Brain microvascular endothelial cell (primary cell): ENCODE measurements around the gene TMEM266.

Experiments used
- DNase-seq: peaks from one replicate; pipeline ENCODE4 v3.0.0-alpha.2; 2020
- H3K27ac ChIP-seq: fragments of 250-450 bp; sonication (Bioruptor Pico); 2 replicates; pipeline ENCODE4 v1.5.1; 2020; ENCODE audit warnings: mild to moderate bottlenecking, moderate library complexity
- H3K27me3 ChIP-seq: fragments of 250-450 bp; sonication (Bioruptor Pico); replicated peaks from 2 replicates; pipeline ENCODE4 v1.5.1; 2020; ENCODE audit warnings: mild to moderate bottlenecking
- H3K36me3 ChIP-seq: fragments of 250-450 bp; sonication (Bioruptor Pico); replicated peaks from 2 replicates; pipeline ENCODE4 v1.5.1; 2020; ENCODE audit warnings: mild to moderate bottlenecking
- H3K4me3 ChIP-seq: 2 replicates; pipeline ENCODE4 v1.5.1; 2011; ENCODE audit warnings: low read depth, mild to moderate bottlenecking, control low read depth, low read length, moderate library complexity
- in situ Hi-C: cut with HindIII; loops from 2 replicates; pipeline ENCODE4 v1.10.0; 2017; ENCODE audit warnings: low sequenced_read_pairs, low pct_ligation_motif_present
- TF ChIP-seq, protein P1 (sequence below): IDR thresholded peaks from 2 replicates; pipeline ENCODE4 v1.5.1; 2011; ENCODE audit warnings: low read depth, mild to moderate bottlenecking, moderate library complexity, low read length, control low read depth, inconsistent platforms; ENCODE audit errors: missing control alignments

The TMEM266 gene

DNA sequence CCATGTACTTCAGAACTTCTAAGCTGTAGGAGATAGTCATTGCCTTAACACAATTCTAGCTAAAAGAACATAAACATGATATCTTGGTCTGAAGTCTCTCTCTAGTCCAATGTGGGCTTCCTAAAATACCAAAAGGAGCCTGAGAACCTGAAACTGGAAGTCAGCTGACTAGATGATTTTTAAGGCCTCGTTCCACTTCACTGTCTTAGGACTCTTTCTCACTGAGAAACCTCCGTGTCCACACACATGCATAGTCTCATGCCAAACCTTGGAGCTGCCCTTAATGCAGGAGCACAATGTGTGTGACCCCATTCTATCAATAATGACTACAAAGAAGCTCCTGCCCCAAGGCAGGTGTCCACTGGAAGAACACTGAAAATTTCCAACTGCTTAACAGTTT, 163.7 kb downstream of the TMEM266 start:
- Histone ChIP-seq H3K4me3 (no peak overlapping the region), H3K27me3 (no peaks in the 10 kb centered on the region), H3K27ac (no peak overlapping the region), H3K36me3 (peaks cover 17% of the 10 kb centered on the region)
- in situ Hi-C loops, result no loop called here
- no peak for DNase-seq
- TF ChIP-seq, protein P1, sequence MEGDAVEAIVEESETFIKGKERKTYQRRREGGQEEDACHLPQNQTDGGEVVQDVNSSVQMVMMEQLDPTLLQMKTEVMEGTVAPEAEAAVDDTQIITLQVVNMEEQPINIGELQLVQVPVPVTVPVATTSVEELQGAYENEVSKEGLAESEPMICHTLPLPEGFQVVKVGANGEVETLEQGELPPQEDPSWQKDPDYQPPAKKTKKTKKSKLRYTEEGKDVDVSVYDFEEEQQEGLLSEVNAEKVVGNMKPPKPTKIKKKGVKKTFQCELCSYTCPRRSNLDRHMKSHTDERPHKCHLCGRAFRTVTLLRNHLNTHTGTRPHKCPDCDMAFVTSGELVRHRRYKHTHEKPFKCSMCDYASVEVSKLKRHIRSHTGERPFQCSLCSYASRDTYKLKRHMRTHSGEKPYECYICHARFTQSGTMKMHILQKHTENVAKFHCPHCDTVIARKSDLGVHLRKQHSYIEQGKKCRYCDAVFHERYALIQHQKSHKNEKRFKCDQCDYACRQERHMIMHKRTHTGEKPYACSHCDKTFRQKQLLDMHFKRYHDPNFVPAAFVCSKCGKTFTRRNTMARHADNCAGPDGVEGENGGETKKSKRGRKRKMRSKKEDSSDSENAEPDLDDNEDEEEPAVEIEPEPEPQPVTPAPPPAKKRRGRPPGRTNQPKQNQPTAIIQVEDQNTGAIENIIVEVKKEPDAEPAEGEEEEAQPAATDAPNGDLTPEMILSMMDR, result no peak

DNA sequence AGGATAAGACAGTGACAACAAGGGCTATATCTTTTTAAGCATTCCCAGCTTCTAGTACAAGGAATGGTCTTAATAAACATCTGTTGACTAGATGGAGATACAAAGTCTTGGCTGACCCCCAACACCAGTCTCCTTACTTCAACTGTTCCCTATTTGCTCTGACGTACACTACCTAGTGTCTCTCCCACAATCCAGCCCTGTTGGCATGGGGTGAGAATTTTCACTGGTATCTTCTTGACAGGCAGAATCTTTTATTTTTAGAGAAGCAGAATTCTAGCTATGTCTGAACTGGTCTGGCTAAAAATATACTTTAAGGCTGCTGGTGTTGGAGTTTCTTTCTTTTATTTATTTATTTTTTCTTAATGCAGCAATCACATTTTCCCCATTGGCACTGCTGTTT, 169.5 kb downstream of the TMEM266 start:
- Histone ChIP-seq H3K27me3 (no peaks in the 10 kb centered on the region), H3K27ac (no peak overlapping the region), H3K4me3 (no peak overlapping the region), H3K36me3 (peaks cover 15% of the 10 kb centered on the region)
- in situ Hi-C loops, result no loop called here
- DNase-seq, result no peak
- TF ChIP-seq, protein P1, result no peak

DNA sequence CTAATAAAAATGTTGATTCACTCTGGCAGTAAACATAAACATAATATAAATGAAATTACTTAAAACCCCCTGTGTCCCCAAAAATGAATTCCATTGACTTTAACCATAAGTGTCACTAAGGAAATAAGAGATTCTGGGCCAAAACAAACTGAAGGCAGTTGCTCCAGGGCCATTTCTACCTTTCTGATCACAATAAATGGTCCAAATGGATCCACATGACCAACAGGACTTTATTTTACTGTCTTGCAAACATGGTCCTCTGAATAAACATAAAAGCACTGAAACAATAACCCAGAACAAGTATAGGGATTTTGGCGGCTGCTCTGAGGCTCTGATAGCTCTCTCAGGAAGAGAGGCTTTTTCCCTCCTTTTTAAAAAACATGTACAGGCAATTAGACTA, 174.1 kb downstream of the TMEM266 start:
- Histone ChIP-seq H3K27me3 (no peaks in the 10 kb centered on the region), H3K36me3 (peaks cover 5% of the 10 kb centered on the region), H3K27ac (no peak overlapping the region), H3K4me3 (no peak overlapping the region)
- TF ChIP-seq, protein P1, result no peak
- DNase-seq, result no peak
- in situ Hi-C loops, result no loop called here

DNA sequence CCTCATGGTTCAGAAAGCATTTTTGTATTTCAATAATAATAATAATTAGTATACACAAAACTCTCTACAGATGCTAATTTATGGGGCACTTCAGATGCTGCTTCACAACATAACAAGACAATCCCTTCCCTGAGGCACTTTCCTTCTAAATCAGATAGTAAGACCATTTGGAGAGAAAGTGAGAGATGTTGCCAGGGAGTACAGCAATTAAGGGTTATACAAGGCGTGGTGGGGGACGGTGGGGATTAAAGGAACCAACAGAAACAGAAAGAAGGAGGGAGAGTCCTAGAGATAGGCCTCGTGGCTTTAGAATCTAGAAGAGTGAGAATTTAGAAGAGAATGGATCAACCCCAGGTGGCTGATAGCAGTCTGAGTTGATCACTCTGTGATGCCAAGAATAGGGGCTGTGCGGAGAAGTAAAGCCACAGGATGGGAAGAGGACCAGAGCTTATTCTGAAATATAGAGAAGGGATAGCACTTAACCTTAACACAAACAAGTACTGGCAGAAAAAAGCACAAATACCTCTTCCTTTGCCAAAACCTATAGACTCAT, 174.6 kb downstream of the TMEM266 start:
- Histone ChIP-seq H3K4me3 (no peak overlapping the region), H3K36me3 (peaks cover 5% of the 10 kb centered on the region), H3K27ac (no peak overlapping the region), H3K27me3 (no peaks in the 10 kb centered on the region)
- no peak for DNase-seq
- in situ Hi-C loops, result no loop called here
- TF ChIP-seq, protein P1, result no peak

DNA sequence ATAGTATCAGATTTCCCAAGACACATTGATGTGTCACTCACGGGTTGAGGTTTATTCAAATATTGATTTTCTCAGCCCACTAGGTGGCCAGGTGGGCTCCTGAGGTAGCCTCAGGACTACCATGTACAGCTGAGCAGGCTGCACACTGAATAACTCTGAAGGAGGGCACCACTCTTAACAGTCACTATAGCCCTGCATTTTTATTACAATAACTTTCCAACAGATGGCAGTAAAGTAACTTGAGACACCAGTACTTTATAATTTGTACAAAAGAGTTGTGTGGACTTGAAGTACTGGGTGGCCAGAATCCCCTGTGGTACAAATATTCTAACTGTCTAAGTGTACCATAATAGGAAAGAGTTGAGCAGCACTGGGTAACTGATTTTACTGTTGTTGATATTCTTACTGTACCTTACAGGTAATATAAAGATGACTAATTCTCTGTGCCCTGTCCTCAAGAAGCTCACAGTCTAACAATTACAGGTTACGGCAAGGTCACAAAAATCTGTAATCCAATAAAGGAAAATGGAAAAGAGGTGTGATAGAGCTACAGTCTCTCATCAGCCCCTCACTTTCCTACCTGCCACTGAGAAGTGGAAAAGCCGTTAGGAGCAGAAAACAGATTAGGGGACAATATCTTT, 175.5 kb downstream of the TMEM266 start:
- TF ChIP-seq, protein P1, result peak; percentile 44
- H3K27ac ChIP-seq, result no peak overlapping the region
- DNase-seq, result no peak
- H3K4me3 ChIP-seq, result no peak overlapping the region
- H3K27me3 ChIP-seq, result no peaks in the 10 kb centered on the region
- H3K36me3 ChIP-seq, result peaks cover 5% of the 10 kb centered on the region
- in situ Hi-C loops, result no loop called here

DNA sequence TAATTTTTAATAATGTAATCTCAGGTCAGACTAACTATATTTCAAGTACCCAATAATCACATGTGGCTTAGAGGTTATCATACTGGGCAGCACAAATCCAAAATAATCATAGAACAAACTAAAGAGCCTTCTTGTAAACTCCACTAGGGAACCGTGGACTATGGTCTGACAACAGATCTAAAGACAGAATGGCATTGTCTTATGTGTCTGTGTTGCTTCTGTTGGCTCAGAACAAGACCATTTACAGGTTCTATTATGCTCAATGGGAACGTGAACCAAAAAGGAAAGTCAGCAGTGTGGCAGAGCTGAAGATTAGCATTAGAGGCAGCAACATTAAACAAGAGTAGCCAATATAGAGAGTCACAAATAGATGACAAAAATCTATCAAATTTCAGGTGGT, 176.6 kb downstream of the TMEM266 start:
- no peaks in the 10 kb centered on the region for H3K27me3 ChIP-seq
- H3K4me3 ChIP-seq, result no peak overlapping the region
- DNase-seq, result no peak
- no peak overlapping the region for H3K27ac ChIP-seq
- in situ Hi-C loops, result no loop called here
- no peaks in the 10 kb centered on the region for H3K36me3 ChIP-seq
- TF ChIP-seq, protein P1, result no peak
